DOHH2 (cell line): ENCODE results near the gene CLIC3.

ENCODE experiments used
- EZH2phosphoT487 ChIP-seq: fragments of 200-600 bp; sonication (generic); IDR thresholded peaks from 2 replicates; pipeline ENCODE4 v1.6.1; 2017; ENCODE audit warnings: borderline replicate concordance, mild to moderate bottlenecking, antibody characterized with exemption, low read length, moderate library complexity, mixed read lengths
- TF ChIP-seq, protein P1 (sequence below): fragments of 200-600 bp; sonication (generic); IDR thresholded peaks from one replicate; pipeline ENCODE4 v1.5.1; 2014; ENCODE audit warnings: antibody characterized with exemption, mild to moderate bottlenecking, low read depth, low read length; ENCODE audit not compliant: poor library complexity, severe bottlenecking

DNA sequence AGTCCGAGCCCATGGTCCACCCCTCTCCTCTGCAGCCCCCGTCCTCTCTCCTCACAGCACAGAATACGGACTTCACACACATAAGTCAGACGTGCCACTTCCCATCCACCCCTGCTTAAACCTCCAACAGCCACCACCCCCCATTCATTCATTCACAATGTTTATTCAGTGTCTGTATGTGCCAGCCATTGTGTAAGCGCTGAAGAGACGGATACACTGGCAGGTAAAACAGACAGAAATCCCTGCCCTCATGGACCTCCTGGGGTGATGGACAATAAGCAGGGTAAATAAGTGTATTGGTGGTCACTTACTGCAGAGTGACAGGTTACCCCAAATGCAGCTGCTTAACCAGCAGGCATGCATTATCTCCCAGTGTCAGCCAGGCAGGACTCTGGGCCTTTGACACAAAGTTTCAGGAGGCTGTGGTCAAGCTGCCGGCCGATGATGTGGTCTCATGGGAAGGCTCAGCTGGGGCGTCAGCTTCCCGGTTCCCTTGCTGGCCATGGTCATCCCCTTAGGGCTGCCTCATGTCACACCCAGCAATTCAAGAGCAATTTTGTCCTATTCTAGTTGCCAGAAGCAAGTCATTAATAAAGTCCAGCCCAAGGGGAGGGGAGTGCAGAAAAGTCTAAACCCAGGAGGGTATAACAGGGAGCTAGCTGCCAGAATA lies 6.0 kb downstream of the CLIC3 start:
- TF ChIP-seq, protein P1, sequence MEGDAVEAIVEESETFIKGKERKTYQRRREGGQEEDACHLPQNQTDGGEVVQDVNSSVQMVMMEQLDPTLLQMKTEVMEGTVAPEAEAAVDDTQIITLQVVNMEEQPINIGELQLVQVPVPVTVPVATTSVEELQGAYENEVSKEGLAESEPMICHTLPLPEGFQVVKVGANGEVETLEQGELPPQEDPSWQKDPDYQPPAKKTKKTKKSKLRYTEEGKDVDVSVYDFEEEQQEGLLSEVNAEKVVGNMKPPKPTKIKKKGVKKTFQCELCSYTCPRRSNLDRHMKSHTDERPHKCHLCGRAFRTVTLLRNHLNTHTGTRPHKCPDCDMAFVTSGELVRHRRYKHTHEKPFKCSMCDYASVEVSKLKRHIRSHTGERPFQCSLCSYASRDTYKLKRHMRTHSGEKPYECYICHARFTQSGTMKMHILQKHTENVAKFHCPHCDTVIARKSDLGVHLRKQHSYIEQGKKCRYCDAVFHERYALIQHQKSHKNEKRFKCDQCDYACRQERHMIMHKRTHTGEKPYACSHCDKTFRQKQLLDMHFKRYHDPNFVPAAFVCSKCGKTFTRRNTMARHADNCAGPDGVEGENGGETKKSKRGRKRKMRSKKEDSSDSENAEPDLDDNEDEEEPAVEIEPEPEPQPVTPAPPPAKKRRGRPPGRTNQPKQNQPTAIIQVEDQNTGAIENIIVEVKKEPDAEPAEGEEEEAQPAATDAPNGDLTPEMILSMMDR, result no peak
- no peak for TF ChIP-seq EZH2phosphoT487
